ENCODE results near the gene NT5C. TPM values are rescaled to one million over a fixed set of nuclear protein-coding genes. Genes with fewer than 3 reads are reported as not detected.
A peak's percentile ranks its signal among the peaks of the same experiment; 100 is the strongest.
"Not testable (repeated sequence)": the region's sequence is repeated elsewhere in the genome, so short reads cannot be mapped to it uniquely, and the experiment has no call there.

The NT5C gene
- total RNA-seq, 1 donor from 2014 or later: 25.5 TPM

- DNase-seq (no peak), ATAC-seq (no peak)
- intact Hi-C loops (cut with micrococcal nuclease): no loop called here
Observed at GRCh38 chr17:75147878-75148546, 16.5 kb upstream of the NT5C start.

- DNase-seq (no peak), ATAC-seq (no peak)
- intact Hi-C loops (cut with micrococcal nuclease): no loop called here
Observed at GRCh38 chr17:75146592-75146991, 15.1 kb upstream of the NT5C start.

GRCh38 chr17:75144816-75145512 lies 13.4 kb upstream of the NT5C start:
- intact Hi-C loops (cut with micrococcal nuclease): no loop called here
- DNase-seq (no peak), ATAC-seq (no peak)

- no peak for DNase-seq
- intact Hi-C loops (cut with micrococcal nuclease): no loop called here
- ATAC-seq: no peak
Observed at GRCh38 chr17:75142236-75142971, 10.9 kb upstream of the NT5C start.

GRCh38 chr17:75138519-75138918 lies 7.0 kb upstream of the NT5C start:
- no peak for DNase-seq
- no peak for ATAC-seq
- intact Hi-C loops (cut with micrococcal nuclease): no loop called here

GRCh38 chr17:75137762-75138161 lies 6.2 kb upstream of the NT5C start:
- ATAC-seq; DNase-seq; intact Hi-C loops (cut with micrococcal nuclease): not testable (repeated sequence)

- ATAC-seq: no peak
- intact Hi-C loops (cut with micrococcal nuclease): no loop called here
- no peak for DNase-seq
Observed at GRCh38 chr17:75135946-75136345, 4.4 kb upstream of the NT5C start.

GRCh38 chr17:75135452-75135851 lies 3.9 kb upstream of the NT5C start:
- DNase-seq (no peak), ATAC-seq (no peak)
- intact Hi-C loops (cut with micrococcal nuclease): no loop called here

- ATAC-seq; intact Hi-C loops (cut with micrococcal nuclease); DNase-seq: not testable (repeated sequence)
Observed at GRCh38 chr17:75133607-75134347, 2.2 kb upstream of the NT5C start.

GRCh38 chr17:75133001-75133400 lies 1.5 kb upstream of the NT5C start:
- intact Hi-C loops (cut with micrococcal nuclease): no loop called here
- DNase-seq (no peak), ATAC-seq (no peak)

GRCh38 chr17:75132018-75133000 lies 767 bp upstream of the NT5C start:
- ATAC-seq; DNase-seq; intact Hi-C loops (cut with micrococcal nuclease): not testable (repeated sequence)

- intact Hi-C loops (cut with micrococcal nuclease): no loop called here
- ATAC-seq (peak; percentile 60), DNase-seq (no peak)
Observed at GRCh38 chr17:75130632-75131277, 787 bp downstream of the NT5C start.

- intact Hi-C loops (cut with micrococcal nuclease): no loop called here
- no peak for ATAC-seq
- DNase-seq: peak; percentile 35
Observed at GRCh38 chr17:75130059-75130631, 1.4 kb downstream of the NT5C start.

- no peak for ATAC-seq
- intact Hi-C loops (cut with micrococcal nuclease): no loop called here
- DNase-seq: no peak
Observed at GRCh38 chr17:75129576-75129975, 2.0 kb downstream of the NT5C start.

- DNase-seq (no peak), ATAC-seq (no peak)
- intact Hi-C loops (cut with micrococcal nuclease): no loop called here
Observed at GRCh38 chr17:75128694-75129505, 2.6 kb downstream of the NT5C start.

GRCh38 chr17:75127936-75128335 lies 3.6 kb downstream of the NT5C start:
- ATAC-seq; DNase-seq; intact Hi-C loops (cut with micrococcal nuclease): not testable (repeated sequence)

- ATAC-seq: no peak
- intact Hi-C loops (cut with micrococcal nuclease): no loop called here
- no peak for DNase-seq
Observed at GRCh38 chr17:75126954-75127353, 4.6 kb downstream of the NT5C start.
